GM12872 (cell line): ENCODE data around the gene CSPG5.

Experiments
- TF ChIP-seq, protein P1 (sequence below): IDR thresholded peaks from 3 replicates; pipeline ENCODE4 v1.5.1; 2011; ENCODE audit warnings: low read depth, mild to moderate bottlenecking, low read length, moderate library complexity; ENCODE audit not compliant: insufficient read depth

Gene CSPG5

DNA sequence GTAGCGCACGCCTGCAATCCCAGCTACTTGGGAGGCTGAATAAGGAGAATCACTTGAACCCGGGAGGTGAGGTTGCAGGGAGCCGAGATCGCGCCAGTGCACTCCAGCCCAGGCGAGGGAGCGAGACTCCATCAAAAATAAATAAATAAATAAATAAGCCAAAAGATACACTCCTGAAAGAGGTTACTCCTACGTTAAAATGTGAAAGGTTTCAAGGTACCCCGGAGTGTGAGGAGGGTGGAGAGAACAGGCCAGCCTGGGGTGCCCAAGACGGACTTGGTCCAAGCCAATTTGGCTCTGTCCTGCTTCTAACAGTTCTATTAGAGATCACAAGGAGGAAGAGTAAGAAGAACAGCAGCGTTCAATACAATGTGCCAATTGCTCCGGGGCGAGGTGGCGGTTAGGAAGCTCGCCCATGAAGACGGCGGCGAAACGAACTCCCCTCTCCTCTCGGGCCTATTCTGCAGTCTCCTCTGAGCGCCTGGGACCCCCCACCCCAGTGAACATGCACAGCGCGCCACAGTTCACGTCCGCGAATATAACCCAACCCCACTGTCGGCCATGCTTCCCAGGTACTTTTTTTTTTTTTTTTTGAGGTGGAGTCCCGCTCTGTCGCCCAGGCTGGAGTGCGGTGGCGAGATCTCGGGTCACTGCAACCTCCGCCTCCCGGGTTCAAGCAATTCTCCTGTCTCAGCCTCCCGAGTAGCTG is 66.1 kb downstream of the CSPG5 start:
- TF ChIP-seq, protein P1, sequence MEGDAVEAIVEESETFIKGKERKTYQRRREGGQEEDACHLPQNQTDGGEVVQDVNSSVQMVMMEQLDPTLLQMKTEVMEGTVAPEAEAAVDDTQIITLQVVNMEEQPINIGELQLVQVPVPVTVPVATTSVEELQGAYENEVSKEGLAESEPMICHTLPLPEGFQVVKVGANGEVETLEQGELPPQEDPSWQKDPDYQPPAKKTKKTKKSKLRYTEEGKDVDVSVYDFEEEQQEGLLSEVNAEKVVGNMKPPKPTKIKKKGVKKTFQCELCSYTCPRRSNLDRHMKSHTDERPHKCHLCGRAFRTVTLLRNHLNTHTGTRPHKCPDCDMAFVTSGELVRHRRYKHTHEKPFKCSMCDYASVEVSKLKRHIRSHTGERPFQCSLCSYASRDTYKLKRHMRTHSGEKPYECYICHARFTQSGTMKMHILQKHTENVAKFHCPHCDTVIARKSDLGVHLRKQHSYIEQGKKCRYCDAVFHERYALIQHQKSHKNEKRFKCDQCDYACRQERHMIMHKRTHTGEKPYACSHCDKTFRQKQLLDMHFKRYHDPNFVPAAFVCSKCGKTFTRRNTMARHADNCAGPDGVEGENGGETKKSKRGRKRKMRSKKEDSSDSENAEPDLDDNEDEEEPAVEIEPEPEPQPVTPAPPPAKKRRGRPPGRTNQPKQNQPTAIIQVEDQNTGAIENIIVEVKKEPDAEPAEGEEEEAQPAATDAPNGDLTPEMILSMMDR = no peak
